Adrenal gland (tissue), 12 donors: ENCODE results near the gene FOXA1. TPM values are rescaled to one million over a fixed set of nuclear protein-coding genes. Genes with fewer than 3 reads are reported as not detected.
"Not testable (repeated sequence)": the region's sequence is repeated elsewhere in the genome, so short reads cannot be mapped to it uniquely, and the experiment has no call there.

Experiments
- DNase-seq, 7 donors: peaks; one replicate each; pipeline ENCODE4 v3.0.0-alpha.2; 2019 to 2020
- H3K27ac ChIP-seq, 5 donors: fragments of 200-600 bp; sonication (generic) in 4 of 5; 1 replicate in 3 of 5; 2 replicates in 2 of 5; pipeline versions ENCODE4 v1.5.1 to v1.8.0; 2016 to 2020; ENCODE audit warnings: mild to moderate bottlenecking in 1 of 5
- H3K27me3 ChIP-seq: fragments of 200-600 bp; 2 replicates; pipeline ENCODE4 v1.8.0; 2021
- H3K36me3 ChIP-seq, 2 donors: fragments of 200-600 bp; replicated peaks in 1 of 2; 1 replicate in 1 of 2; 2 replicates in 1 of 2; pipeline versions ENCODE4 v1.5.1 to v1.8.0; 2018 to 2022
- H3K4me1 ChIP-seq, 2 donors: fragments of 200-600 bp; replicated peaks in 1 of 2; 1 replicate in 1 of 2; 2 replicates in 1 of 2; pipeline versions ENCODE4 v1.5.1 to v1.8.0; 2018 to 2021
- H3K4me3 ChIP-seq, 4 donors: fragments of 200-600 bp; sonication (generic) in 3 of 4; one replicate each; pipeline ENCODE4 v1.5.1; 2016 to 2018
- H3K9me3 ChIP-seq, 3 donors: fragments of 200-600 bp; sonication (generic) in 1 of 3; replicated peaks in 1 of 3; 1 replicate in 2 of 3; 2 replicates in 1 of 3; pipeline versions ENCODE4 v1.5.1 to v1.8.0; 2016 to 2021
- POLR2A ChIP-seq, 2 donors: fragments of 450-650 bp; IDR thresholded peaks; one replicate each; pipeline ENCODE4 v1.6.1; 2017; ENCODE audit warnings: antibody characterized with exemption in 2 of 2, mild to moderate bottlenecking in 2 of 2, moderate library complexity in 1 of 2
- WGBS, 4 donors: extraction: QIAGEN DNeasy Blood & Tissue Kit in 2 of 4; methylation state at CpG; one replicate each; pipeline versions ENCODE4 v1.1.5 to v1.1.7; 2013 to 2017; 5-methylcytosine and 5-hydroxymethylcytosine counted together
- intact Hi-C, 2 donors: fragments of 100-400 bp; cut with DNase I; formaldehyde crosslinking; loops; one replicate each; pipeline versions ENCODE4 v1.14.1 to v1.15.0; 2022 to 2023
- polyA plus RNA-seq, 3 donors: library from polyadenylated mRNA; stranded (reverse); fragments of 200-250 nt in 2 of 3; fragments of 350-450 nt in 1 of 3; fragmentation: Illumina TruSeq in 1 of 3; extraction: RNeasy Lipid Tissue Mini Kit (QIAGEN cat#74804) in 1 of 3; gene quantifications; one replicate each; pipeline ENCODE4 v1.2.3, GENCODE V29; 2013 to 2014
- total RNA-seq, 9 donors: library from RNA; depleted of rRNA in 4 of 9; stranded (reverse); fragments of >200 nt in 4 of 9; fragments of 120-200 nt in 1 of 9; fragmentation: NEBNext Ultra II Directional in 1 of 9; extraction: Animal tissue kit (Norgen Biotek cat#: 25700) in 1 of 9; gene quantifications; one replicate each; pipeline versions ENCODE4 v1.1.0 to v1.2.4, GENCODE V29; 2013 to 2023
- TF ChIP-seq, protein P1 (sequence below), 6 experiments: fragments of 450-650 bp in 4 of 6; fragments of 200-600 bp in 2 of 6; sonication (generic) in 1 of 6; IDR thresholded peaks; 1 replicate in 5 of 6; 2 replicates in 1 of 6; pipeline versions ENCODE4 v1.5.1 to v1.8.0; 2016 to 2021; ENCODE audit warnings: antibody characterized with exemption in 6 of 6, mild to moderate bottlenecking in 2 of 6, moderate library complexity in 1 of 6
- donor health status: healthy with polysubstance abuse.
- donor health status: Bipolar disorder and iron deficiency.
- donor health status: DM: yes; HTN: yes; CAD: no.
- donor health status: DM: no; HTN: no; CAD: no.
- donor health status: DM: no; HTN: no; CAD: no.
- donor health status: DM: yes; HTN: yes; CAD: no.

FOXA1 gene
- total and polyA plus RNA-seq, 12 donors, result 0.03 to 3.0 (median 0.32) TPM; not detected in 1

DNA sequence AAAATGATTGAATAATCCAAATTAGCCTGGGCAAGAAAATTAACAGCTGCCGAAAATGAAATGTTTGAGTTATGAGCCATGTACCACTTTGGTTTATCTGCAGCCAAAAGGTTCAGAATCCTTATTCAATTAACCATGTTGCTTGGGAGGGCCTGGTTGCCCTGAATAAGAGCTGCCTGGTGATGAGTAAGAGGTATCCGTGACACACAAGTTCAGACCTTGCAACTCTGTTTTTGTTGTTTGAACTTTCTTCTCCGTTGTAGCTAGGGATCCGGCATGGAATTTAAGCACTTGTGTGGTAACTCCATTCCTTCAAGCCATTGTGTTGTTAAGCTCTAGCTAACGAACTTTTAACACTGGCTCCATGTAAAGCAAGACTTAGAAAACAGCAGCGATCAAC is 35.7 kb downstream of the FOXA1 start:
- intact Hi-C loops, result no loop called here
- Histone ChIP-seq H3K27ac (no peak overlapping the region), H3K4me1 (no peaks in the 10 kb centered on the region), H3K9me3 (no peaks in the 10 kb centered on the region), H3K27me3 (no peaks in the 10 kb centered on the region), H3K4me3 (no peak overlapping the region), H3K36me3 (no peaks in the 10 kb centered on the region)
- TF ChIP-seq POLR2A (IDR thresholded peaks at IDR 0.05), result no peak
- TF ChIP-seq, protein P1, sequence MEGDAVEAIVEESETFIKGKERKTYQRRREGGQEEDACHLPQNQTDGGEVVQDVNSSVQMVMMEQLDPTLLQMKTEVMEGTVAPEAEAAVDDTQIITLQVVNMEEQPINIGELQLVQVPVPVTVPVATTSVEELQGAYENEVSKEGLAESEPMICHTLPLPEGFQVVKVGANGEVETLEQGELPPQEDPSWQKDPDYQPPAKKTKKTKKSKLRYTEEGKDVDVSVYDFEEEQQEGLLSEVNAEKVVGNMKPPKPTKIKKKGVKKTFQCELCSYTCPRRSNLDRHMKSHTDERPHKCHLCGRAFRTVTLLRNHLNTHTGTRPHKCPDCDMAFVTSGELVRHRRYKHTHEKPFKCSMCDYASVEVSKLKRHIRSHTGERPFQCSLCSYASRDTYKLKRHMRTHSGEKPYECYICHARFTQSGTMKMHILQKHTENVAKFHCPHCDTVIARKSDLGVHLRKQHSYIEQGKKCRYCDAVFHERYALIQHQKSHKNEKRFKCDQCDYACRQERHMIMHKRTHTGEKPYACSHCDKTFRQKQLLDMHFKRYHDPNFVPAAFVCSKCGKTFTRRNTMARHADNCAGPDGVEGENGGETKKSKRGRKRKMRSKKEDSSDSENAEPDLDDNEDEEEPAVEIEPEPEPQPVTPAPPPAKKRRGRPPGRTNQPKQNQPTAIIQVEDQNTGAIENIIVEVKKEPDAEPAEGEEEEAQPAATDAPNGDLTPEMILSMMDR (IDR thresholded peaks at IDR 0.05), result no peak
- no peak for DNase-seq
- WGBS, 4 donors, result 69 to 79% (median 77%) methylated on average over 6 of the region's 6 CpGs

DNA sequence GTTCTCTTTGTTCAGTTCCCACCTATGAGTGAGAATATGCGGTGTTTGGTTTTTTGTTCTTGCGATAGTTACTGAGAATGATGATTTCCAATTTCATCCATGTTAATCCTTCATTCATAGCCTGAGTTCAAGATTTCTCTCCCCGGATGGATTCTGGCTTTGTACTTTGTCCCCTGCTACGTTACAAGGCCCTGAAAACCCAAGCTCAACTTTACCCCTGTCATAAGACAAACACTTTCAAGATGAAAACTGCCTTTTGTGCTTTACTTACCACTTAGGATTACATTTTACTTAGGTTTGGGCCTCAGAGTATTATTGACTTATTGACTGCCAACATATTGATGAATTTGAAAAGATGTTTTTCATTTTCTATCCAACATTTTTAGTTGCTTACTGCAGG is 36.3 kb downstream of the FOXA1 start:
- Histone ChIP-seq H3K27ac (no peak overlapping the region), H3K36me3 (no peaks in the 10 kb centered on the region), H3K4me3 (no peak overlapping the region), H3K27me3 (no peaks in the 10 kb centered on the region), H3K9me3 (no peaks in the 10 kb centered on the region), H3K4me1 (no peaks in the 10 kb centered on the region)
- DNase-seq, result no peak
- WGBS, 4 donors, result 88 to 95% (median 93%) methylated on average over 4 of the region's 4 CpGs
- TF ChIP-seq POLR2A (IDR thresholded peaks at IDR 0.05), result no peak
- TF ChIP-seq, protein P1 (IDR thresholded peaks at IDR 0.05), result no peak
- intact Hi-C loops, result no loop called here

GRCh38 chr14:37555596-37555995 is 39.5 kb downstream of the FOXA1 start:
- not testable (repeated sequence) for H3K27me3 ChIP-seq, DNase-seq
- 93% methylated on average over 25 to 32 of the region's 33 CpGs; no CpG with 5 or more reads in 2 of the 4 donors for WGBS, 4 donors

GRCh38 chr14:37553935-37554550 is 41.0 kb downstream of the FOXA1 start:
- no peak for DNase-seq
- Histone ChIP-seq H3K27me3 (no peaks in the 10 kb centered on the region), H3K27ac (no peak overlapping the region), H3K9me3 (peaks cover 0 to 4% (median 0%) of the 10 kb centered on the region in 3 donors), H3K36me3 (no peaks in the 10 kb centered on the region), H3K4me1 (no peaks in the 10 kb centered on the region), H3K4me3 (no peak overlapping the region)
- TF ChIP-seq, protein P1 (IDR thresholded peaks at IDR 0.05), result no peak
- TF ChIP-seq POLR2A (IDR thresholded peaks at IDR 0.05), result no peak
- WGBS, 4 donors, result 97 to 100% (median 97%) methylated on average over 1 of the region's 1 CpG
- intact Hi-C loops, result no loop called here

More at GRCh38 chr14:37555596-37555995, 39.5 kb downstream of the FOXA1 start:
- H3K36me3 ChIP-seq, intact Hi-C loops, H3K4me1 ChIP-seq, H3K9me3 ChIP-seq, H3K27ac ChIP-seq, H3K4me3 ChIP-seq: not testable (repeated sequence)

DNA sequence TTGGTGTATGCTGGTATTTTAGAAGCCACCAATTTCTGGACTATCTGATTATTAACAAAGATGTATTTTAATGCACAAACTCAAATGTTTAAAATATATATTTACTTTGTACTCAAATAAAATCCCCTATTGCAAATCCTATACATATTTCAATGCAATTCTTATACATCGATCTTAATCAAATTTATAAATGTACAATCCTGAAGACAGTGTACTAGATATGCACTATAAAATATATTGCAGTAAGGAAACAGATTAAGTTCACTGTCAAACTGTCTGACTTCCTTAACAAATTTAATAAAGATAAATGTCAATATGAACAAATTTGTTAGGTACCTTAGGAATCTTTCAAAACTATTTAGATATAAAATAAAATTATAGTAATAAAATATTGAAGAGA is 43.9 kb downstream of the FOXA1 start:
- no peak for DNase-seq
- H3K27ac ChIP-seq, result no peak overlapping the region
- H3K27me3 ChIP-seq, result no peaks in the 10 kb centered on the region
- H3K4me3 ChIP-seq, result no peak overlapping the region
- TF ChIP-seq, protein P1 (IDR thresholded peaks at IDR 0.05), result no peak
- TF ChIP-seq POLR2A (IDR thresholded peaks at IDR 0.05), result no peak
- WGBS, 4 donors, result 84 to 96% (median 87%) methylated on average over 1 of the region's 1 CpG
- intact Hi-C loops, result no loop called here
- no peaks in the 10 kb centered on the region for H3K4me1 ChIP-seq
- peaks cover 0 to 4% (median 0%) of the 10 kb centered on the region in 3 donors for H3K9me3 ChIP-seq
- H3K36me3 ChIP-seq, result no peaks in the 10 kb centered on the region
